ENCODE measurements around the gene PPP2R3A.
"Not testable (repeated sequence)": the region's sequence is repeated elsewhere in the genome, so short reads cannot be mapped to it uniquely, and the experiment has no call there.

PPP2R3A gene

GRCh38 chr3:136162322-136162721, 196.8 kb downstream of the PPP2R3A start:
- no peaks in the 10 kb centered on the region for H3K27me3 Mint-ChIP-seq
- no peak for ATAC-seq (replicated peaks; ENCODE audit: extremely low read depth, poor library complexity, severe bottlenecking)
- H3K27ac Mint-ChIP-seq (ENCODE audit: low read depth), result peak overlapping the region; percentile 35
- DNase-seq (ENCODE audit: low spot score in 2 of 2), result no peak
- no peaks in the 10 kb centered on the region for H3K9me3 Mint-ChIP-seq
- H3K4me3 Mint-ChIP-seq, result no peak overlapping the region
- H3K36me3 Mint-ChIP-seq (ENCODE audit: insufficient read depth), result peaks cover 11% of the 10 kb centered on the region
- H3K4me1 Mint-ChIP-seq, result peaks cover 80% of the 10 kb centered on the region

DNA sequence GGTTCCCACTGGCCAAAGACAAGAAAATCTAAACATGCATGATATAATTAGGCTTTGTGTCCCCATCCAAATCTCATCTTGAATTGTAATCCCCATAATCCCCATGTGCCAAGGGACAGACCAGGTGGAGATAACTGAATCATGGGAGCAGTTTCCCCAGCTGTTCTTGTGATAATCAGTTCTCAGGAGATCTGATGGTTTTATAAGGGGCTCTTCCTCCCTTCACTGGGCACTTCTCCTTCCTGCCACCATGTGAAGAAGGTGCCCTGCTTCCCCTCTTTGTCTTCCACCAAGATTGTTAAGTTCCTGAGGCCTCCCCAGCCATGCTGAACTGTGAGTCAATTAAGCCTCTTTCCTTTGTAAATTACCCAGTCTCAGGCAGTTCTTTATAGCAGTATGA, 198.1 kb downstream of the PPP2R3A start:
- Mint-ChIP-seq H3K4me3 (peak overlapping the region; percentile 2), H3K4me1 (peaks cover 80% of the 10 kb centered on the region), H3K27ac (ENCODE audit: low read depth) (peak overlapping the region; percentile 68), H3K36me3 (ENCODE audit: insufficient read depth) (peaks cover 13% of the 10 kb centered on the region)
- not testable (repeated sequence) for DNase-seq (ENCODE audit: low spot score in 2 of 2); H3K9me3 Mint-ChIP-seq; ATAC-seq (replicated peaks; ENCODE audit: extremely low read depth, poor library complexity, severe bottlenecking); H3K27me3 Mint-ChIP-seq

DNA sequence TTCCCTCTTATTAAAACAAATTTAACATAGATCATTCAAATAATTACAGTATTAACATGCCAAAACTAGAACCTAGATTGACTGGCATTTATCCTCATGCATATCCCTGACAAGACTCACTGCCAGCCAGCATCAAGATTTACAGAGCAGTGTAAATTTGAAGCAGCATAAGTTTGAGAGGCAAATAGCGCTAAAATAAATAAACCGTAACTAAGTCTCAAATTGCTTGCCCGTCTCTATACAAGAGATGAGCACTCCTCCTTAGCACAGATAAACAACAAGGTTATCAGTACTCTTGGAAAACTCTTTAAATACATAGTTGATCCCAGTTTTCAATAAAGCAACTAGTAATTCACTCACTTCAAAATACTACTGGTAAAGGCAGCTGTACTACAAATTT, 201.0 kb downstream of the PPP2R3A start:
- Mint-ChIP-seq H3K4me1 (peaks cover 70% of the 10 kb centered on the region), H3K27ac (ENCODE audit: low read depth) (peak overlapping the region; percentile 51), H3K36me3 (ENCODE audit: insufficient read depth) (peaks cover 8% of the 10 kb centered on the region), H3K4me3 (no peak overlapping the region), H3K9me3 (no peaks in the 10 kb centered on the region), H3K27me3 (no peaks in the 10 kb centered on the region)
- ATAC-seq (replicated peaks; ENCODE audit: extremely low read depth, poor library complexity, severe bottlenecking) (no peak), DNase-seq (ENCODE audit: low spot score in 2 of 2) (no peak)

GRCh38 chr3:136168236-136168635, 202.7 kb downstream of the PPP2R3A start:
- H3K27ac Mint-ChIP-seq (ENCODE audit: low read depth), result peak overlapping the region; percentile 61
- not testable (repeated sequence) for H3K36me3 Mint-ChIP-seq (ENCODE audit: insufficient read depth); DNase-seq (ENCODE audit: low spot score in 2 of 2); H3K27me3 Mint-ChIP-seq; H3K9me3 Mint-ChIP-seq; ATAC-seq (replicated peaks; ENCODE audit: extremely low read depth, poor library complexity, severe bottlenecking)
- H3K4me3 Mint-ChIP-seq, result peak overlapping the region; percentile 50
- peaks cover 56% of the 10 kb centered on the region for H3K4me1 Mint-ChIP-seq

DNA sequence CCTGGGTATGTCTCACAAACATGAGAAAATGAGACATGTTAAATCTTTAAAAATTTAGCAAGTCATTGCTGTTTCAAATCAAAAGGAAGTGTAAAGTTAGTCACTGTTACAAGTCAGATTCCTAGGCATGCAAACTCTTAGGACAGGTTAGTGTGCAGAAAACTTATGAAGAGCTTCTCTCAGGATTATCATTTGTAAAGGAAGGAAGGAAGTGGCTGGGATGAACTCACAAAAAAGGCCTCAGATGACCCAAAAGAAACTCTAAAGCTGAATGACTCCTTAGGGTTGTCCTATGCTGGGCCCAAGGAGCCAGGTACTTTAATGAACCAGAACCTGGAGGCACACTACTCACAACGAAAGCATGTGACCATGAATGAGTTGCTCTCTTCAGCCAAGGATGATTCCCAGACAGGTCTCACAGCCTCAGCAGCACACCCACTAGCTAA, 205.6 kb downstream of the PPP2R3A start:
- H3K27me3 Mint-ChIP-seq, result no peaks in the 10 kb centered on the region
- DNase-seq (ENCODE audit: low spot score in 2 of 2), result no peak
- no peak overlapping the region for H3K4me3 Mint-ChIP-seq

DNA sequence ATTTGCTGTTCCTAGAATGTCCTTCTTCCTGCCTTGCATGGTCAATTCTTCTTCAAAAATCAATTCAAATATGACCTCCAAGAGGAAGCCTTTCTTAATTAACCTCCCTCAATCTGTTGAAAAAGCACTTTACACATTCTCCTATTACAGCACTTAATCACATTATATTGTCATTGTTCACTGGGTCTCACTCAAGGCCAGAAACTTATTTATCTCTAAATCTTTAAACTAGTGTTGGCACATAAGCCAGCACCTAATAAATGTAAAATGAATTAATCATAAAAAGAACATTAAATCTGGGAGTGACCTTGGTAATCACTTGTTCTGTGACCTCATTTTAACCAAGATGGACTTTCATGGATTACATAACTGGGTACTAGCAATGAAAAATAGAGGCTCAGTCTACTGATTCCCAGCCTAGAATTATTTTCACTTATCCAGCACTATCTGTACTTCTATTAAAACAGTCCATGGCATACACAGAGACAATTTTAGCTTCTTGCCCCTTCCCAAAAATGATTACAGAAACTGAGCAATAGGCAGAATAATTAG, 208.5 kb downstream of the PPP2R3A start:
- Mint-ChIP-seq H3K27ac (ENCODE audit: low read depth) (no peak overlapping the region), H3K4me3 (no peak overlapping the region)

More for the DNA sequence above, 205.6 kb downstream of the PPP2R3A start:
- no peak overlapping the region for H3K27ac Mint-ChIP-seq (ENCODE audit: low read depth)
- peaks cover 37% of the 10 kb centered on the region for H3K4me1 Mint-ChIP-seq
- ATAC-seq (replicated peaks; ENCODE audit: extremely low read depth, poor library complexity, severe bottlenecking), result no peak
- no peaks in the 10 kb centered on the region for H3K9me3 Mint-ChIP-seq
- H3K36me3 Mint-ChIP-seq (ENCODE audit: insufficient read depth), result peaks cover 6% of the 10 kb centered on the region

GRCh38 chr3:136177876-136178275, 212.3 kb downstream of the PPP2R3A start:
- no peak for ATAC-seq (replicated peaks; ENCODE audit: extremely low read depth, poor library complexity, severe bottlenecking)
- Mint-ChIP-seq H3K4me1 (peaks cover 38% of the 10 kb centered on the region), H3K36me3 (ENCODE audit: insufficient read depth) (peaks cover 23% of the 10 kb centered on the region), H3K27me3 (no peaks in the 10 kb centered on the region), H3K4me3 (peak overlapping the region; percentile 48), H3K9me3 (no peaks in the 10 kb centered on the region), H3K27ac (ENCODE audit: low read depth) (no peak overlapping the region)
- no peak for DNase-seq (ENCODE audit: low spot score in 2 of 2)

More for the DNA sequence above, 208.5 kb downstream of the PPP2R3A start:
- Mint-ChIP-seq H3K36me3 (ENCODE audit: insufficient read depth) (peaks cover 6% of the 10 kb centered on the region), H3K27me3 (no peaks in the 10 kb centered on the region), H3K9me3 (no peaks in the 10 kb centered on the region), H3K4me1 (peaks cover 27% of the 10 kb centered on the region)
- ATAC-seq (replicated peaks; ENCODE audit: extremely low read depth, poor library complexity, severe bottlenecking) (no peak), DNase-seq (ENCODE audit: low spot score in 2 of 2) (no peak)

GRCh38 chr3:136181741-136182140, 216.2 kb downstream of the PPP2R3A start:
- no peaks in the 10 kb centered on the region for H3K27me3 Mint-ChIP-seq
- H3K9me3 Mint-ChIP-seq, result no peaks in the 10 kb centered on the region
- peaks cover 22% of the 10 kb centered on the region for H3K36me3 Mint-ChIP-seq (ENCODE audit: insufficient read depth)
- peak overlapping the region; percentile 90 for H3K27ac Mint-ChIP-seq (ENCODE audit: low read depth)
- DNase-seq (ENCODE audit: low spot score in 2 of 2), result no peak
- H3K4me1 Mint-ChIP-seq, result peaks cover 59% of the 10 kb centered on the region
- ATAC-seq (replicated peaks; ENCODE audit: extremely low read depth, poor library complexity, severe bottlenecking), result no peak
- peak overlapping the region; percentile 67 for H3K4me3 Mint-ChIP-seq

GRCh38 chr3:136184703-136185102, 219.2 kb downstream of the PPP2R3A start:
- Mint-ChIP-seq H3K36me3 (ENCODE audit: insufficient read depth) (peaks cover 20% of the 10 kb centered on the region), H3K27ac (ENCODE audit: low read depth) (peak overlapping the region; percentile 90), H3K4me1 (peaks cover 74% of the 10 kb centered on the region), H3K9me3 (no peaks in the 10 kb centered on the region), H3K4me3 (no peak overlapping the region), H3K27me3 (no peaks in the 10 kb centered on the region)
- no peak for ATAC-seq (replicated peaks; ENCODE audit: extremely low read depth, poor library complexity, severe bottlenecking)
- no peak for DNase-seq (ENCODE audit: low spot score in 2 of 2)

GRCh38 chr3:136186344-136186743, 220.8 kb downstream of the PPP2R3A start:
- peak; percentile 63 for ATAC-seq (replicated peaks; ENCODE audit: extremely low read depth, poor library complexity, severe bottlenecking)
- no peak for DNase-seq (ENCODE audit: low spot score in 2 of 2)
- Mint-ChIP-seq H3K4me3 (peak overlapping the region; percentile 95), H3K36me3 (ENCODE audit: insufficient read depth) (peaks cover 22% of the 10 kb centered on the region), H3K27ac (ENCODE audit: low read depth) (no peak overlapping the region), H3K9me3 (no peaks in the 10 kb centered on the region), H3K4me1 (peaks cover 84% of the 10 kb centered on the region), H3K27me3 (no peaks in the 10 kb centered on the region)

GRCh38 chr3:136186846-136187245, 221.3 kb downstream of the PPP2R3A start:
- H3K27ac Mint-ChIP-seq (ENCODE audit: low read depth), result no peak overlapping the region
- H3K4me3 Mint-ChIP-seq, result peak overlapping the region; percentile 95
- peaks cover 89% of the 10 kb centered on the region for H3K4me1 Mint-ChIP-seq
- ATAC-seq (replicated peaks; ENCODE audit: extremely low read depth, poor library complexity, severe bottlenecking) (no peak), DNase-seq (ENCODE audit: low spot score in 2 of 2) (no peak)
- H3K9me3 Mint-ChIP-seq, result no peaks in the 10 kb centered on the region
- H3K36me3 Mint-ChIP-seq (ENCODE audit: insufficient read depth), result peaks cover 19% of the 10 kb centered on the region
- H3K27me3 Mint-ChIP-seq, result no peaks in the 10 kb centered on the region

GRCh38 chr3:136187868-136188267, 222.3 kb downstream of the PPP2R3A start:
- ATAC-seq (replicated peaks; ENCODE audit: extremely low read depth, poor library complexity, severe bottlenecking), result no peak
- H3K27ac Mint-ChIP-seq (ENCODE audit: low read depth), result no peak overlapping the region
- peaks cover 21% of the 10 kb centered on the region for H3K36me3 Mint-ChIP-seq (ENCODE audit: insufficient read depth)

DNA sequence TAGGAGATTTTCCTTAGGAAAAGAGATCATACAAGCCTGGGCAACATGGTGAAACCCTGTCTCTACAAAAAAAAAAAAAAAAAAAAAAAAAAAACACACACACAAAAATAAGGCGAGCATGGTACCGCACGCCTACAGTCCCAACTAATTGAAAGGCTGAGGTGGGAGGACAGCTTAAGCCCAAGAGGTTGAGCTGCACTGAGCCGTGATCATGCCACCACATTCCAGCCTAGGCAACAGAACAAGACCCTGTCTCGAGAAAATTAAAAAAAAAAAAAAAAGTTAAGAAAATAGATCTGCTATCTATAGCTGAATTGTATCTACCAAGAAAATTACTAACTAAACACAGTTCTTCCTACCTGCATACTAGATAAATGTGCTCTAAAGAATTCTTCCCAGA, 223.5 kb downstream of the PPP2R3A start:
- ATAC-seq (replicated peaks; ENCODE audit: extremely low read depth, poor library complexity, severe bottlenecking), result no peak
- Mint-ChIP-seq H3K27ac (ENCODE audit: low read depth) (peak overlapping the region; percentile 64), H3K4me1 (peaks cover 90% of the 10 kb centered on the region), H3K9me3 (no peaks in the 10 kb centered on the region), H3K27me3 (no peaks in the 10 kb centered on the region), H3K4me3 (peak overlapping the region; percentile 95), H3K36me3 (ENCODE audit: insufficient read depth) (peaks cover 23% of the 10 kb centered on the region)
- no peak for DNase-seq (ENCODE audit: low spot score in 2 of 2)

More at GRCh38 chr3:136187868-136188267, 222.3 kb downstream of the PPP2R3A start:
- Mint-ChIP-seq H3K4me1 (peaks cover 89% of the 10 kb centered on the region), H3K27me3 (no peaks in the 10 kb centered on the region), H3K9me3 (no peaks in the 10 kb centered on the region), H3K4me3 (peak overlapping the region; percentile 95)
- DNase-seq (ENCODE audit: low spot score in 2 of 2), result no peak

All from central memory CD8-positive, alpha-beta T cell (primary cell).